ENCODE data around the gene TENM4. TPM values are rescaled to one million over a fixed set of nuclear protein-coding genes. Genes with fewer than 3 reads are reported as not detected.

TENM4 gene
- total RNA-seq, 2 donors from 2014 or later, result 68.2 to 130 TPM

DNA sequence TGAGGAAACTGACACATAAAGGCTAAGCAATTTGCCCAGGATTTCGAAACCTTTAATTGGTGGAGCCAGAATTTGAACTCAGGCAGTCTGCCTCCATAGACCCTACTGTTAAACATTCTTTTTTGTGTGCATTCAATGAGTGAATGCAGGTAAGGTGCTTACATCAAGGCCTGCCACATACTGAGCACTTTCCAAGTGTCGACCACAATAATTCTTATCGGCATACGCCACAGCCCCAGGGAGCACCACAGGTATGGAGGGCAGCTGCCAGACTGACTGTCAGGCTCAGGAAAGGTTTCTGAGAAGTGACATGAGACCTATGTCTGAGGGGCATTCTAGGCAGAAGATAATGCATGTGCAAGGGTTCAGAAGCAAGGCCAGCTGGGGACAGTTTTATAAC, 531.4 kb downstream of the TENM4 start:
- TF ChIP-seq, protein P1, sequence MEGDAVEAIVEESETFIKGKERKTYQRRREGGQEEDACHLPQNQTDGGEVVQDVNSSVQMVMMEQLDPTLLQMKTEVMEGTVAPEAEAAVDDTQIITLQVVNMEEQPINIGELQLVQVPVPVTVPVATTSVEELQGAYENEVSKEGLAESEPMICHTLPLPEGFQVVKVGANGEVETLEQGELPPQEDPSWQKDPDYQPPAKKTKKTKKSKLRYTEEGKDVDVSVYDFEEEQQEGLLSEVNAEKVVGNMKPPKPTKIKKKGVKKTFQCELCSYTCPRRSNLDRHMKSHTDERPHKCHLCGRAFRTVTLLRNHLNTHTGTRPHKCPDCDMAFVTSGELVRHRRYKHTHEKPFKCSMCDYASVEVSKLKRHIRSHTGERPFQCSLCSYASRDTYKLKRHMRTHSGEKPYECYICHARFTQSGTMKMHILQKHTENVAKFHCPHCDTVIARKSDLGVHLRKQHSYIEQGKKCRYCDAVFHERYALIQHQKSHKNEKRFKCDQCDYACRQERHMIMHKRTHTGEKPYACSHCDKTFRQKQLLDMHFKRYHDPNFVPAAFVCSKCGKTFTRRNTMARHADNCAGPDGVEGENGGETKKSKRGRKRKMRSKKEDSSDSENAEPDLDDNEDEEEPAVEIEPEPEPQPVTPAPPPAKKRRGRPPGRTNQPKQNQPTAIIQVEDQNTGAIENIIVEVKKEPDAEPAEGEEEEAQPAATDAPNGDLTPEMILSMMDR (conservative IDR thresholded peaks at IDR 0.05), result no peak
- DNase-seq, result no peak
- Mint-ChIP-seq H3K9me3 (no peaks in the 10 kb centered on the region), H3K4me3 (no peak overlapping the region), H3K4me1 (peaks cover 10% of the 10 kb centered on the region), H3K27ac (no peak overlapping the region), H3K27me3 (ENCODE audit: insufficient read depth) (no peaks in the 10 kb centered on the region), H3K36me3 (ENCODE audit: low read depth) (no peaks in the 10 kb centered on the region)
- no peaks in the 10 kb centered on the region for H3K36me3 ChIP-seq (ENCODE audit: control insufficient read depth, insufficient read depth, low read length)
- no peaks in the 10 kb centered on the region for H3K27me3 ChIP-seq (ENCODE audit: control insufficient read depth, insufficient read depth, low read length, poor library complexity, severe bottlenecking)
- no peak overlapping the region for H3K27ac ChIP-seq (ENCODE audit: low read depth, low read length)
- H3K9me3 ChIP-seq (ENCODE audit: control insufficient read depth, low read length), result no peaks in the 10 kb centered on the region
- no peak overlapping the region for H3K4me3 ChIP-seq (ENCODE audit: low read length)
- 94% methylated on average over 4 of the region's 4 CpGs for WGBS, 2 experiments (ENCODE audit: insufficient coverage in 1 of 2, insufficient read length in 1 of 2)
- no peaks in the 10 kb centered on the region for H3K4me1 ChIP-seq (ENCODE audit: control insufficient read depth, insufficient read depth, low read length)
- no peak overlapping the region for H3K9ac ChIP-seq (ENCODE audit: extremely low read depth, low read length, poor library complexity, severe bottlenecking)

GRCh38 chr11:78907636-78908035, 533.2 kb downstream of the TENM4 start:
- Histone ChIP-seq H3K27ac (ENCODE audit: low read depth, low read length) (no peak overlapping the region), H3K9ac (ENCODE audit: extremely low read depth, low read length, poor library complexity, severe bottlenecking) (no peak overlapping the region), H3K27me3 (ENCODE audit: control insufficient read depth, insufficient read depth, low read length, poor library complexity, severe bottlenecking) (no peaks in the 10 kb centered on the region), H3K4me3 (ENCODE audit: low read length) (no peak overlapping the region), H3K4me1 (ENCODE audit: control insufficient read depth, insufficient read depth, low read length) (no peaks in the 10 kb centered on the region), H3K9me3 (ENCODE audit: control insufficient read depth, low read length) (no peaks in the 10 kb centered on the region), H3K36me3 (ENCODE audit: control insufficient read depth, insufficient read depth, low read length) (no peaks in the 10 kb centered on the region)
- TF ChIP-seq, protein P1 (conservative IDR thresholded peaks at IDR 0.05), result no peak
- 95 to 96% methylated on average over 4 of the region's 4 CpGs for whole genome bisulfite sequencing, 2 experiments (ENCODE audit: insufficient coverage in 1 of 2, insufficient read length in 1 of 2)
- H3K27me3 Mint-ChIP-seq (ENCODE audit: insufficient read depth), result no peaks in the 10 kb centered on the region
- no peaks in the 10 kb centered on the region for H3K9me3 Mint-ChIP-seq
- H3K27ac Mint-ChIP-seq, result no peak overlapping the region
- peaks cover 15% of the 10 kb centered on the region for H3K4me1 Mint-ChIP-seq
- H3K4me3 Mint-ChIP-seq, result no peak overlapping the region
- no peaks in the 10 kb centered on the region for H3K36me3 Mint-ChIP-seq (ENCODE audit: low read depth)
- DNase-seq, result no peak

DNA sequence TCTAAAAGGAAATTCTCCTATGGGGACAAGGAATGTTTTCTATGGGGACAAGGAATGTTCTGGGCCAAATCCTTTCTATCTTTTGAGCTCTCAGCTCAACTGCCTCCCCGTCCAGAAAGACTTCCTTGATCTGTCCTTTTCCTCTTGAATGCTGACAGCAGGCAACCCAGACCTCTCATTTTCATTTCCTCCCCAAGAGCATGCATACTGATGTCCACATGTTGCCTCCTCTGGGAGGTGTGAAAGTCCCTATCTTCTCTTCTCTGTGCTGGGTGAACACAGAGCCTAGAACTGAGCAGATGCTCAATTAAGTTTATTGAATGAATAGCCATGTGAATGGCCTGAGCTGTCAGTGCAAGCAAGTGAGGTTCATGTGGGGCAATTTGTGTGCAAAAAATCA, 534.3 kb downstream of the TENM4 start:
- no peak overlapping the region for H3K4me3 ChIP-seq (ENCODE audit: low read length)
- H3K36me3 Mint-ChIP-seq (ENCODE audit: low read depth), result no peaks in the 10 kb centered on the region
- no peak overlapping the region for H3K4me3 Mint-ChIP-seq
- peaks cover 4% of the 10 kb centered on the region for H3K4me1 ChIP-seq (ENCODE audit: control insufficient read depth, insufficient read depth, low read length)
- no peaks in the 10 kb centered on the region for H3K27me3 ChIP-seq (ENCODE audit: control insufficient read depth, insufficient read depth, low read length, poor library complexity, severe bottlenecking)
- no peaks in the 10 kb centered on the region for H3K9me3 Mint-ChIP-seq
- TF ChIP-seq, protein P1 (conservative IDR thresholded peaks at IDR 0.05), result no peak
- no peaks in the 10 kb centered on the region for H3K9me3 ChIP-seq (ENCODE audit: control insufficient read depth, low read length)
- DNase-seq, result no peak
- H3K36me3 ChIP-seq (ENCODE audit: control insufficient read depth, insufficient read depth, low read length), result no peaks in the 10 kb centered on the region
- 87% methylated on average over 1 of the region's 1 CpG; no CpG with 5 or more reads in 1 of the 2 experiments for WGBS, 2 experiments (ENCODE audit: insufficient coverage in 1 of 2, insufficient read length in 1 of 2)
- no peaks in the 10 kb centered on the region for H3K27me3 Mint-ChIP-seq (ENCODE audit: insufficient read depth)
- H3K9ac ChIP-seq (ENCODE audit: extremely low read depth, low read length, poor library complexity, severe bottlenecking), result no peak overlapping the region
- H3K27ac Mint-ChIP-seq, result no peak overlapping the region
- no peak overlapping the region for H3K27ac ChIP-seq (ENCODE audit: low read depth, low read length)
- H3K4me1 Mint-ChIP-seq, result peaks cover 22% of the 10 kb centered on the region

All from endodermal cell (in vitro differentiated cells).